ENCODE measurements around the gene RNF207. TPM values are rescaled to one million over a fixed set of nuclear protein-coding genes. Genes with fewer than 3 reads are reported as not detected.

The RNF207 gene
- total RNA-seq, 1 donor from 2014 or later = 17.7 TPM

DNA sequence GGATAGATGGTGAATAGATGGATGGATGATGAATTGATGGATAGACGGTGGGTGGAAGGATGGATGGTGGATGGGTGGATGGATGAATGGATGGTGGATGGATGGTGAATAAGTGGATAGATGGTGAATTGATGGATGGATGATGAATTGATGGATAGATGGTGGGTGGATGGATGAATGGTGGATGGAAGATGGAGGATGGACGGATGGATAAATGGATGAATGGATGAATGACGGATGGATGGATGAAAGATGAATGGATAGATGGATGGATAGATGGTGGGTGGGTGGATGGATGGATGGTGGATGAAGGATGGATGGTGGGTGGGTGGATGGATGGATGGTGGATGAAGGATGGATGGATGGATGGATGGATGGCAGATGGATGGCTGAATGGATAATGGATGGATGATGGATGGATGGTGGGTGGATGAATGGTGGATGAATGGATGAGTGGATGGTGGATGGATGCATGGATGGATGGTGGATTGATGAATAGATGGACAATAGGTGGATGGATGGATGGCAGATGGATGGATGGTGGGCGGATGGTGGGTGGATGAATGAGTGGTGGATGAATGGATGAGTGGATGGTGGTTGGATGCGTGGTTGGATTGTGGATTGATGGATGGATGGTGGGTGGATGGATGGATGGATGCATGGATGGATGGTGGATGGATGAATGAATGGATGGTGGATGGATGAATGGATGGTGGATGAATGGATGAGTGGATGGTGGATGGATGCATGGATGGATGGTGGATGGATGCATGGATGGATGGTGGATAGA, 31.1 kb upstream of the RNF207 start:
- ATAC-seq (no peak), DNase-seq (ENCODE audit: low spot score) (no peak)

DNA sequence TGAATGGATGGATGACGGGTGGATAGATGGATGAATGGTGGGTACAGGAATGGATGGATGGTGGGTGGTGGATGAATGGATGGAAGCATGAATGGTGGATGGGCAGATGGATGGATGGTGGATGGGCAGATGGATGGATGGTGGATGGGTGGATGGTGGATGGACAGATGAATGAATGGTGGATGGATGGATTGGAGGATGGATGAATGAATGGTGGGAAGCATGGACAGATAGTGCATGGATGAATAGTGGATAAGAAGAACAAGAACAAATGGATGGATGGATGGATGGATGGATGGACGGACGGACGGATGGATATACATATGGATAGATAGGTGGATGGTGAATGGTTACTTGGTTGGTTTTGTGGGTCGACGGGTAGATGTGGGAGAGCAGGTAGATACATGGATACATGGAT, 30.5 kb upstream of the RNF207 start:
- DNase-seq (ENCODE audit: low spot score) (no peak), ATAC-seq (no peak)

DNA sequence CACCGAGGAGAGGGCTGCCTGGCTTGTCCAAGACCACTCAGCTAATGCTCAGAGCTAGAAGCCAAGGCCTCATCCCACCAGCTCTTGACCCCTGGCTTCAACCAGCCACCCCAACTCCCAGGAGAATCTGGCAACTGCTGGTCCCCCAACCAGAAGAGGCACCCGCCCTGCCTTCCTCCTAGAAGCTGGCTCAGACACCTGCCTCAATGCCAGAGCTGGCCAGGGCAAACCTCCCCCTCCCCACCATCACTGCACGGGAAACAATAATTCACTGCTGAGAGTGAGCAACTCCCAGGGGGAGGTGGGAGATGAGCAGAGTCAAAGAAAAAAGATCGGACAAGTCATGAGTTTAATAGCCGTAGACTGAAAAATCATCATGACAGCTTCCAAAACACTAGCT, 29.1 kb upstream of the RNF207 start:
- no peak for ATAC-seq
- no peak for DNase-seq (ENCODE audit: low spot score)

DNA sequence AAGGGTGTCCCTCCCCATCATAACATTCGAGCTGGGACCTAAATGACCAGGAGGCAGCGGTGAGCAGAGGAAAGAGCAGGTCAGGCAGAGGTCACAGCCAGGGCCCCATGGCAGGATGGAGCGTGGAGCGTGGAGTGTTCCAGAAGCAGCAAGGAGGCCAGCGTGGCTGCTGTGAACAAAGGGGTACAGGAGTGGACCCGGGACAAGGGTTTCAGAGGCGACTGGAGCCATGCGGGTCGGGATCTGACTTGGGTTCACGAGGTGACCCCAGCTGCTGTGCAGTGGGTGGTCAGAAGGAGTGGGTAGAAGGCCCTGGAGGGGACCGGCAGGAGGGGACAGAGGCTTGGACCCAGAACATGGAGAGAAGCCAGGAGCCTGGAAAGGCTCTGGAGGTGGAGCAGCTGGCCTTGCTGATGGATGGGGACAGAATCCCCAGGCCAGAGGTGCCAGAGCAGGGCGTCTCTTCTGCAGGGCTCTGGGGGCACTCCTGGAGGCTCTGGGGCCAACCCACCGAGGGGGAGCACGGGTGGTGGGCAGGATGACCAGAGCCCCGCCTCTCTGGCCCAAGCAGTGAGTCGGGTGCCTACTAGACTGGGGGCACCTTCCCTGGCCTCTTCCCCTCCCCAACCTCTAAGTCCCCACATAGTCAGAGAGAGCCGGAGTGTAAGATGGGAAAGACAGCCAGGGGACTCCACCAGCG, 28.1 kb upstream of the RNF207 start:
- ATAC-seq = no peak
- DNase-seq (ENCODE audit: low spot score) = no peak

DNA sequence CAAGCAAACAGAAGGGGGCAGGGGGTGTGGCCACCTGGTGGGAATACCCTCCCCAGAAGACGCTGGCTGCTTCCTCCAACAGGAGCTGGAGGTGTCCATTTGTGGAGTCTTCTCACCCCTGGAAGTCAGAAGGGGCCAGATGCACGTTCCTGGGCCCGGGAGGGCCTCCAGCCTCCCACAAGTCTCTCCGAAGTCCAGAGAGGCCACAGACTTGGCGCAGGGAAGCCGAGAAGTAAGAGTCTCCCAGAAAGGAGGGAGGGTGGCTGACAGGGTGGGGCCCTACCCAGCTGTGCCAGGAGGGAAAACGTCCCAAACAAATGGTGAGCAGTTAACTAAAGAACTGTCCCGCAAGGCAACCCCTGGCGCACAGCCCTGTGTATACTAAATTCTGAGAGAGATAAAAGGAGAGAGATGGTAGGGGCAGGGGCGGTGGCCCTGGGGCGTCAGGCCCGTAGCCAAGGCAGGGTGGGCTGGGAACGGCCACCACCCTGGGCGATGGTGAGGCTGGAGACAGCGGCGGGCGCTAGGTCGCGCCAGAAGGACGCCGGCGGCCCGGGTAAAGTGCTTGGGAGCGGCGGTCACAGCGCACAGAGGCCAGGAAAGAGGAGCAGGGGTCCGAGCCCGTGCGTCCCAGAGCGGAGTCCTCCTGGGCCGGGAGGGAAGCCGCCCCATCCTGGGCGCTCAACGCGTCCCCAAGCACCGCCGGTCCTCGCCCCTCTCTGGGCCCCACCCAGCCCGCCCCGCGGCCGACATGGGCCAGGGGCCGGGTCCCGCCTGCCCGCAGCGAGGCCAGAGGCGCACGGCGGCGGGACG, 27.0 kb upstream of the RNF207 start:
- ATAC-seq = no peak
- no peak for DNase-seq (ENCODE audit: low spot score)

DNA sequence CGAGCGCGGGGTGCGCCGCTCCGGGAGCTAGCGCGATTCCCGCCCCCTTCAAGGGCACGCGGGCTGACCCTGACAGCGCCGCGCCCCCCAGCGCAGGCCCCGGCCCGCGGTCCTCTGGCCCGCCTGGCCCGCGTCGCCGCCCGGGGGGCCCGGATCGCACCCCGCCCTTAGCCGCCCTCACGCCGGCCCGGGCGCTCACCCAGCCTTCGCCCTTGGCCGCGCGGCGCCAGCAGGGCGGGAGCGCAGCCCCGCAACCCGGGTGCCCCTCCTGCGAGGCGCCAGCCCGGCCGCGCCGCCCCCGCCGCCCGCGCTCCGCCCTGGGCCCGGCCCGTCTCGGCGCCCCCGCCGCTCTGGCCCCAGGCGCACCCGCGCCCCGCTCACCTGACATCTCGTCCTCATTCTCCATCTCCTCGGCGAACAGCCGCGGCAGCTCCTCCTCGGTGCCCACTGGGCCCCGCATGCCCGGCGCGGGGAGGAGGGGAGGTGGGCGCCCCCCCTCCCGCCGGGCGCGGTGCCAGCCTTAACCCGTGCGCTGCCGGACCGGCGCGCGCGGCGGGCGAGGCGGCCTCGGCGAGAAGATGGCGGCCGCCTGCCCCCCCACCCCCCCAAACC, 26.2 kb upstream of the RNF207 start:
- no peak for DNase-seq (ENCODE audit: low spot score)
- ATAC-seq = no peak

DNA sequence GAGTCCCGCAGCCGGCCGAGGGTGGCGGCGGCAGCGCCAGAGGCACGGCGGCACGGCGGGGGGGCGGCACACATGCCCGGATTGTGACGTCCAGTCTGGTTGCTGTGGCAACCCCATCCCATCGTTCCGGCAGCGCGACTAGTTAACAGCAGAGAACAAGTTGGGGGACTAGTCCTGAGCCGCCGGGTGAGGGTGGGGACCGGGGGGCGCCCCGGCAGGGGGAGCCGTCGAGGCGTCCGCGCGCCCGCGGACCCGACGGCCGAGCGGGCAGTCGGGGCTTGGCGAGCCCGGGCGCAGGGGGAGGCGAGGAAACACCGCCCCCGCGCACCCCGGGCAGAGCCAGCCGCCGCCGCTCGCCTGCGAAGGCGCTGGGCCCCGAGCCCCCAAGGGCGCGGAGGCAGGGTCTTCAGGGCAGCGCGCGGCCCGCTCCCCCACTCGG, 25.6 kb upstream of the RNF207 start, which contains the start of gene CHD5:
Gene CHD5 (minus strand): TSS at position 54 of the 439 bp plus-strand sequence. CDS start 298 bp downstream, outside the sequence.
- no peak for ATAC-seq
- no peak for DNase-seq (ENCODE audit: low spot score)

DNA sequence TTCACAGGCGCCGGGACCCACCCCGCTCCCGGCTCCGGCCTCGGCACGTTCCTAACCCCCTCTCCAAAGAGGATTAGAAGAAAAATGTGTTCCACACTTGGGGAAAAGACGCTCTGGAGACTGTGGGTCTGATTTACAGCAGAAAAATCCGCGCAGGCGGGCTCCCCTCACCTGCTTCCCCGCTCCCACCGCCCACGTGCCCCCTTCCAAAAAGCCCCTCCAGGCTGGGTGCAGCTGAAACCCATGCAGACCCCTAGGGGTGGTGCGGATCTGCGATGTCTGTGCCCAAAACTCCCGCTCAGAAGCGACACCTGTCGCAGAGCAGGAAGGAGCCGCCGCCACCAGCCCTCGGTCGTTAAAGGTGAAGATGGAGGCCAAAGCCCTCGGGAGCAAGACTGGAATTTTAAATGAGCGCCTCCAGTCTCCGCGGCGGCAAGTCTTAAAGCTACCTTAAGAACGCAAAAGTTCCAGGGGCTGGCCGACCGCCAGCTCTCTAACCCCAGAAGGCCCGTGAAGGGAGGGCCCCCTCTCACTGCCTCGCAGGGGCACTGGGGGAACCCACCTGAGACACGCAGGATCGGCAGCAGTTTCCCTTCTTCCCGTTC, 25.1 kb upstream of the RNF207 start:
- DNase-seq (ENCODE audit: low spot score) (no peak), ATAC-seq (no peak)

DNA sequence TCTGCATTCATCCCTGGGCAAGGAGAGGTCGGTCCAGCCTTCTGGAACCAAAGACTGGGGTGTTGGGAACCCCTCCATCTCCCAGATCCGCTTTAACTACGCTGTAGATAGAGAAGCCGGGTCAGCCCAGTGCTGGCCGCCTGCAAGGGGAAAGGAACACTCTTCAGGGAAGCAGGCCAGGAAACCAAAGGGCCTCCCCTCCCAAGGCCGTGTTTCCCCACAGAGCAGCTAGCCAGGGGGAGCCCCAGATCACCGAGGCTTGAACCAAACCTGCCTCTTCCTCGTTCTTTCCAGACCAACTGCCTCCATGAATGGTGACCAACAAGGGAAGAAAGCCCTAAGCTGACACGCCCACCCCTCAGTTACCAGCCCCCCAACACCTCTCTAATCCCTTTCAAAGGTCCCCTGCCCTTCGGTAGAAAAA, 24.6 kb upstream of the RNF207 start:
- ATAC-seq = no peak
- DNase-seq (ENCODE audit: low spot score) = no peak

DNA sequence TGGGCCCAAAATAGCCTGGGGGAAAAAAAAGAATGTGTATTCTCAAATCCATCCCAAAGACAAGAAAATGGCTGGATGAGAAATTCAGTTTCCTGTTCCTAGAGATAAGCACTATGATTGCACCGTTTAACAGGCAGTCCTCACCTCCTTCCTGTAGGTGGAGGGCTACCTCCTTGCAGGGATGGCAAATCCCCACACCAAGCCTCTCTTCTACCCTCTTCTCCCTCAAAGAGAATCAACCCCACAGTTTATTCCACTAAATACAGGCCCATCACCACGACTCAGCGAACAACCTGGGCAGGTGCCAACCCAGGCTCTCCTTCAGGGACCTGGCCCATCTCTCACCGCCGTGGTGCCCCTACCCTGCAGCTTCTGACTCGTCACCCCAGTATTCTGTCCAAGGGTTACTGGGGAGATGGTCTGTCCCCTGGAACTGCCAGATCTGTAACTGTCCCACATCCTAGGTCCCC, 22.4 kb upstream of the RNF207 start:
- DNase-seq (ENCODE audit: low spot score) (no peak), ATAC-seq (peak; percentile 33)

DNA sequence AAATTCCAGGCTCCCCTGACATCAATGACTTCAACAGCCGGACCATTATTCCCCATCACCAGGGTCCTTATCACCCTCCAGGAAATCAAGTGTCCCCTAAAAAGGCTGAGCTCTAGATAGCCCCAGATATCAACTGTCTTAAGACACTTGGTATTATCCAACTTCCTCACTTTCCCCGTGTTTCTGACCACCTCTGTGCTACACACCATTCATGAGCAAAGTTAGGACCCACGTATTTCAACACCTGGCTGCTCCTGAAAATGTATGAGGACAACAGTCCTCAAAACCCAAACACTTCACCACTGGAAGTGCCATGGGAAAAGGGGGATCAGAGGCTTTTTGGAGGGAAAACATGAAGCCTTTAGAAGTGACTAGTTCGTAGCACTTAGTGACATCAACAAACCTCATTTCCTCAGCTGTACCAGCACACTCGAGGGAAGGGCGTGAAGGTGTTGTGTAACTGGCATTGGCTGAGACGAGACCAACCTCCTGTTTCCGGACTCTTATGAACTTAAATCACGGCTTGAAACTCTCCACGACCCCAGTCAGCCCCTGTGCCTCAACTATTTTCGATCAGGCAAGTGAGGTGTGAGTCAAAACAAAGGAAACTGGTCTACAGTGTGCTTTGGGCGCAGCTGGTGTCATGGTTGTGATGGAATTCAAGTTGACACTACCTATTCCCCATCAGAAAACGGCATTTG, 21.7 kb upstream of the RNF207 start:
- DNase-seq (ENCODE audit: low spot score) (no peak), ATAC-seq (no peak)

DNA sequence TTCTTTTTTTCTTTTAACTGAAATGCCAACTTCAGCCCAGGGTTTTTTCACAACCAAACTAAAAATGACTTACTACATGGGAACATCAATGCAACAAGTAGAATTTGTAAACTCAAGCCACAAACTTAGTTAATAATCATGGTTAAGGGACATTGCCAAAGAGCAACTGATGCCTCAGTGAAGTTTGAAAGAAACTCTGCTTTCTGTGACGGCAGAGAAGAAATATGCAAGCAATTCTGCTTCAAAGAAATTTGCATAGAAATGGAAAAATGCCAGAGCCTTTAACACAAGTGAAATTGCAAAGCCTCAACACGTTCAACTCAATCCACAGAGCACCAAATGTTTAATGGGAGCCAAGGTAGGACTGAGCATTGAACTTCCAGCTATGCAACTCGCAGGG, 20.8 kb upstream of the RNF207 start:
- DNase-seq (ENCODE audit: low spot score) (no peak), ATAC-seq (no peak)

DNA sequence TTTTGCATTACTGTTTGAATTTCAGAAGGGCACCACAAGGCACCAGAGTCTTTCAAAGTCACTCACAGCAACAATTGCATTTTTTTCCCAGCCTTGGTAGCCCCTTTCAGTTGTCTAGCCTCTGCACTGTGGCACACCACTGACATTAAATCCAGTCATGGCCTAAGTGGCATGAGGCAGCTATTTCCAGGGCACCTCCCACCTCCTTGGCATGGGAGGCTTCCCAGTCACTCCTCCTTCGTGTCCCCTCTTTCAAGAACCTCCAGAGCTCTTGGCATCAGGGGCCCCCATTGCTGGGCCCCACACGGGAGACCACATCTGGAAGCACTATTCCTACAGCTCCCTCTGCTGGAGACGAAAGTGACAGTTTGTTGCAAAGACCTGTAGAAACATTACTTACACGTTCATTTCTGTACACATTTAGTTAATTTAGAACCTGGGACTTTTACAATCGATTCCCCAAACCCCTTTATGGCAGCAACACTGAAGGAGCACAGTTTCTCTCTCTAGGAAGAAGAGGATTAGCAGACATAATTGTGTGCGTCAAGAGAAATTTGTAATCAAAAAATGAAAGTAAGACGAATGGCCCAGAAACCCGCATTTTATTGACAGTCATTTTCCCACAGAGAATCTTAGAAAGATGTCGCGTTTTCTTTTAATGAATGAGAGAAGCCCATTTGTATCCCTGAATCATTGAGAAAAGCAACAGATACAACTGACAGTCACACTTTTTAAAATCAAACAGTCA, 20.1 kb upstream of the RNF207 start:
- ATAC-seq = peak; percentile 11
- no peak for DNase-seq (ENCODE audit: low spot score)

DNA sequence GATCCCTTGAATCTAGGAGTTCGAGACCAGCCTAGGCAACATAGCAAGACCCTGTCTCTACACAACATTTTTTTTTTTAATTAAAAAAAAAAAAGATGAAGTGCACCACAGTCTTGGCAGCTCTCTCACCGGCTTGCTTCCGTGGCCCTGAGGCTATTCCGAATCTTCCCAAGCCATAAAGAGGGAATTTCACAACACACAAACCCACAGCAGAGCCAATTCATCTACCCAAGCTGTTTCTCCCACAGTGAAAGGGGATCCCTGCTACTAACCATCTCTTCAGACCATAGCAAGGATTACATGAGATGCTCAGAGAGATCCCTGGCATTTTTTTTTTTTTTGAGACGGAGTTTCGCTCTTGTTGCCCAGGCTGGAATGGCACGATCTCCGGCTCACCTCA, 17.5 kb upstream of the RNF207 start:
- DNase-seq (ENCODE audit: low spot score) (no peak), ATAC-seq (no peak)

DNA sequence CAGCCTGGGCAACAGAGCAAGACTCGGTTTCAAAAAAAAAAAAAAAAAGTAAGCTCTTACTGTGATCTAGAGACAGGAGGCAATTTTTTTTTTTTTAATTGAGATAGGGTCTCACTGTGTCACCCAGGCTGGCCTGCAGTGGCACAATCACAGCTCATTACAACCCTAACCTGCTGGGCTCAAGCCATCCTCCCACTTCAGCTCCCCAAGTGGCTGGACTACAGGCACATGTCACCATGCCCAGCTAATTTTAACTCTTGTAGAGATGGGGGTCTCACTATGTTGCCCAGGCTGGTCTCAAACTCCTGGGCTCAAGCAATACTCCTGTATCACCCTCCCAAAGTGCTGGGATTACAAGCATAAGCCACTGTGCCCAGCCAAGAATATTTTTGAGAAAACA, 14.0 kb upstream of the RNF207 start:
- DNase-seq (ENCODE audit: low spot score) (no peak), ATAC-seq (no peak)

DNA sequence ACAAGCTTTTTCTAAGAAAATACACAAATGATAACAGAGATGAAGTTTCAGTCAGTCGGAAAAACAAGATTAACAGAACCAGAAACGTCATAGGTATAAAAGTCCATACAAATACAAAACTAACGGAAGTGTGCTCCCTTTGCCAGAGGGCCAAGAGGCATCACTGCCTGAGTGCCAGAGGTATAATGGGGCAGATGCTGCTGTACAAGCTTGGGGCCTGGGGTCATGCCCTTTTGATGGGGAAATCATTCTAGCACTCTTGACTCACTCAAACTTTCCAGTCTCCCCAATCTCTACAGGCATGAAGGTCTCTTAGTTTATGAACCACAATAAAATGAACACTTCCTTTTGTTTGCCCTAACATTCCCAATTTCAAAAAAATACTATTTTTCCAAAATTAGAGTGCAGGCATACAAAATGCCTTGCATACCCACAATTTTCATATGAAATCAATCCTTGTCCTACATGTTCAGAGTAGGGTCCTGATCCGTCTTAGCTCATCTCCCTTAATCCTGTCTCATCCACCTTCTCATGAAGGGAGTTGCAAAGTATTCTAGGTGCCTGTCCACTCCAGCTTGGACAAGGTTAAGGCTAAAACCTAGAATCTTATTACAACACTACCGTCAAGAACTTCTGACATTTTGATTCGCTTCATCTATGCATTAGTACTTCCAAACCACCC, 8.0 kb upstream of the RNF207 start:
- ATAC-seq = no peak

DNA sequence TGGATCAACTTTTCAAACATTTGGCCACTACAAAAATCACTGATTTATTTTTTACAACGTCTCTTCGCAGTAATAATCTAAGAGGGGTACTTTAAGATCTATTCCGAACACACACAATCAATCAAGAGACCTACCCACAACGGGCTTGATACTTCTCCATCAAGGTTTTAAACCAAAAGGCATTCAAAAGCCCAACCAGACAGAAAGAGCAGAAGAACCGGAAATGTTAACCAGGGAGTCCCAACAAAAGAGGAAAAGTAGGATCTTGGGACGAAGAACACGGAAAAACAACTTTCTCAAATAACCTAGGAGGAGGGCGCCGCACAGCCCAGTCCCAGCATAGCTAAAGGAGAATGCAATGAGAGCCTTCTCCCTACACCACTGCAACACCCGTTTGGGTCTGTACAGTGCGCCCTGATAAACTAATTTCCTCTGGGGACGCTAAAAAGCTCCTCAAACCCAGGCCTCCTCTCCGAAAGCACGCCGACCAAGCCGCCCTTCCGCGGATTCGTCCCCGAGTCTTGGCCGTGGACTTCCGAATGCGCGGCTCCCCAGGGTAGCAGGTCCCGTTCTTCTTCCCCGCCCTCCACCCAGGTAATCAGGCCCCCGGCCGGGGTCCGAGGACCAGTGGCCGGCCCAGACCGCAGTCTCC, 7.1 kb upstream of the RNF207 start:
- DNase-seq (ENCODE audit: low spot score) = no peak
- peak; percentile 24 for ATAC-seq

More for the DNA sequence above, 8.0 kb upstream of the RNF207 start:
- DNase-seq (ENCODE audit: low spot score) = no peak

All from left lobe of liver (tissue), 2 donors.